Common myeloid progenitor, CD34-positive (primary cell): Measurements from ENCODE around the gene SPATA13.
"Not testable (repeated sequence)": the region's sequence is repeated elsewhere in the genome, so short reads cannot be mapped to it uniquely, and the experiment has no call there.

Experiments
- CTCF ChIA-PET: fragments of 350-600 bp; sonication (Branson Sonifier 250); formaldehyde crosslinking; loops from one replicate; lab custom pipeline; 2021; ENCODE audit warnings: antibody characterized with exemption; lab: Charles Lee
- POLR2A ChIA-PET: fragments of 350-600 bp; sonication (Branson Sonifier 250); formaldehyde crosslinking; loops from one replicate; lab custom pipeline; 2021; ENCODE audit warnings: antibody characterized with exemption; lab: Charles Lee
- DNase-seq, 3 donors: peaks; one replicate each; pipeline versions ENCODE4 v3.0.0 to v3.0.0-alpha.2; 2013
- H3K27ac ChIP-seq, 2 experiments: 1 replicate in 1 of 2; 2 replicates in 1 of 2; pipeline ENCODE4 v1.7.0; 2013; ENCODE audit warnings: inconsistent platforms in 2 of 2, low read length in 2 of 2, mild to moderate bottlenecking in 2 of 2, low read depth in 1 of 2, moderate library complexity in 1 of 2; ENCODE audit not compliant: severe bottlenecking in 2 of 2, insufficient read depth in 1 of 2, poor library complexity in 1 of 2
- H3K27me3 ChIP-seq, 5 experiments: replicated peaks in 2 of 5; 1 replicate in 3 of 5; 2 replicates in 2 of 5; pipeline versions ENCODE4 v1.6.1 to v1.7.0; 2013; ENCODE audit warnings: low read length in 4 of 5, mild to moderate bottlenecking in 2 of 5, moderate library complexity in 2 of 5, inconsistent platforms in 1 of 5; ENCODE audit not compliant: insufficient read depth in 5 of 5, control insufficient read depth in 4 of 5
- H3K36me3 ChIP-seq, 4 experiments: 1 replicate in 2 of 4; 2 replicates in 2 of 4; pipeline versions ENCODE4 v1.6.1 to v1.7.0; 2013; ENCODE audit warnings: low read length in 3 of 4, control low read depth in 1 of 4, mild to moderate bottlenecking in 1 of 4; ENCODE audit not compliant: control insufficient read depth in 4 of 4, insufficient read depth in 4 of 4
- H3K4me1 ChIP-seq, 4 experiments: 1 replicate in 3 of 4; 2 replicates in 1 of 4; pipeline versions ENCODE4 v1.6.1 to v1.7.1; 2013; ENCODE audit warnings: low read length in 3 of 4, mild to moderate bottlenecking in 3 of 4, control low read depth in 1 of 4, inconsistent platforms in 1 of 4, moderate library complexity in 1 of 4; ENCODE audit not compliant: control insufficient read depth in 4 of 4, insufficient read depth in 4 of 4; ENCODE audit errors: control extremely low read depth in 1 of 4
- H3K4me3 ChIP-seq, 7 experiments: 1 replicate in 4 of 7; 2 replicates in 3 of 7; pipeline versions ENCODE4 v1.5.1 to v1.7.0; 2013; ENCODE audit warnings: mild to moderate bottlenecking in 7 of 7, low read length in 6 of 7, moderate library complexity in 6 of 7, inconsistent platforms in 2 of 7, low read depth in 2 of 7, control low read depth in 1 of 7; ENCODE audit not compliant: insufficient read depth in 4 of 7, control insufficient read depth in 1 of 7; ENCODE audit errors: extremely low read depth in 1 of 7
- H3K9me3 ChIP-seq, 5 experiments: 1 replicate in 4 of 5; 2 replicates in 1 of 5; pipeline versions ENCODE4 v1.6.1 to v1.7.1; 2013; ENCODE audit warnings: low read length in 4 of 5, mild to moderate bottlenecking in 2 of 5, inconsistent platforms in 1 of 5, low read depth in 1 of 5, moderate library complexity in 1 of 5; ENCODE audit not compliant: control insufficient read depth in 4 of 5, insufficient read depth in 2 of 5; ENCODE audit errors: control extremely low read depth in 1 of 5
- WGBS: methylation state at CpG from one replicate; pipeline ENCODE4 v1.1.5; 2013; ENCODE audit not compliant: insufficient coverage; 5-methylcytosine and 5-hydroxymethylcytosine counted together

Gene SPATA13

DNA sequence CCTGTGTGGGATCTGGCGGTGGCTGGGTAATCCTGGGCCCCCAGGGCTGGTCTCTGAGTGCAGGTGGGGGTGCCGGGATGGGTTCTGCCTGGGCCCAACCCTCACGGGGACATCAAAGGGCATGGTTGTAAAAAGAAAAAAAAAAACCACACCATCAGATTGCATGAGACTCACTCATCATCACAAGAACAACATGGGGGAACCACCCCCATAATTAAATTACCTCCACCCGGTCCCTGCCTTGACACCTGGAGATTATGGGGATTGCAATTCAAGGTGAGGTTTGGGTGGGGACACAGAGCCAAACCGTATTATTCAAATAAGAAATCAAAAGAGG is 163.2 kb downstream of the SPATA13 start:
- peaks cover 0 to 14% (median 5%) of the 10 kb centered on the region in 5 experiments for H3K27me3 ChIP-seq
- peaks cover 0 to 2% (median 0%) of the 10 kb centered on the region in 4 experiments for H3K4me1 ChIP-seq
- ChIA-PET CTCF (no interaction called here), POLR2A (no interaction called here)
- H3K27ac ChIP-seq, result no peak overlapping the region
- WGBS, result 94% methylated on average over 3 of the region's 5 CpGs
- DNase-seq, result no peak
- H3K36me3 ChIP-seq, result no peaks in the 10 kb centered on the region
- no peak overlapping the region for H3K4me3 ChIP-seq
- no peaks in the 10 kb centered on the region for H3K9me3 ChIP-seq

DNA sequence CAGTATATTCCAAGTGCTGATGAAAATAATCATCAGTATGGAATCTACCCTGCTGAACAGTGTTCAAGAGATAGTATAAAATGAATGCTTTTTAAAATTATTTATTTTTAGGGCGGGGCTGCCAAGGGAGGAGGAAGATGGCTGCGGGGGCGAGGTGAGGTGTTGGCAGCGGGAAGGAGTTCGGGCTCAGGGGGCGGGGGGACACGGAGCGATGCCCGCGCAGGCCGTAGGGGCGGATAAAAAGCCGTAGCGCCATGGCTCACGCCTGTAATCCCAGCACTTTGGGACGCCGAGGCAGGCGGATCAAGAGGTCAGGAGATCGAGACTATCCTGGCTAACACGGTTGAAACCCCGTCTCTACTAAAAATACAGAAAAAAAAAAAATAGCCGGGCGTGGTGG is 167.1 kb downstream of the SPATA13 start:
- H3K9me3 ChIP-seq, H3K4me1 ChIP-seq, H3K27ac ChIP-seq, DNase-seq, POLR2A ChIA-PET, CTCF ChIA-PET, H3K36me3 ChIP-seq: not testable (repeated sequence)
- Histone ChIP-seq H3K27me3 (peaks cover 0 to 18% (median 5%) of the 10 kb centered on the region in 5 experiments), H3K4me3 (peak overlapping the region in 2 of 7 experiments; percentile 28 to 51)
- 72% methylated on average over 18 of the region's 23 CpGs for WGBS

DNA sequence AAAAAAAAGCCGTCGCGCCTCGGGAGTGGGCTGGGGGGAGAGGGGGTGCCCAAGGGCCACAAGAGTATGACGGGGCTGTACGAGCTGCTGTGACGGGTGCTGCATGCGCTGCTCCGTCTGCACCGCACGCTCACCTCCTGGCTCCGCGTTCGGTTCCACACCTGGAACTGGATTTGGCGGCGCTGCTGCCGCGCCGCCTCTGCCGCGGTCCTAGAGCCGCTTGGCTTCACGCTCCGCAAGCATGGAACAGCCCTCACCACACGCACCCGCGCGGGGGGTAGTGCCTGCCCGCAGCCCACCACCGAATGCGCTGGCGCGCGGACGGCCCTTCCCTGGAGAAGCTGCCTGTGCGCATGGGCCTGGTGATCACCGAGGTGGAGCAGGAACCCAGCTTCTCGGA is 167.6 kb downstream of the SPATA13 start:
- CTCF ChIA-PET, result no interaction called here

DNA sequence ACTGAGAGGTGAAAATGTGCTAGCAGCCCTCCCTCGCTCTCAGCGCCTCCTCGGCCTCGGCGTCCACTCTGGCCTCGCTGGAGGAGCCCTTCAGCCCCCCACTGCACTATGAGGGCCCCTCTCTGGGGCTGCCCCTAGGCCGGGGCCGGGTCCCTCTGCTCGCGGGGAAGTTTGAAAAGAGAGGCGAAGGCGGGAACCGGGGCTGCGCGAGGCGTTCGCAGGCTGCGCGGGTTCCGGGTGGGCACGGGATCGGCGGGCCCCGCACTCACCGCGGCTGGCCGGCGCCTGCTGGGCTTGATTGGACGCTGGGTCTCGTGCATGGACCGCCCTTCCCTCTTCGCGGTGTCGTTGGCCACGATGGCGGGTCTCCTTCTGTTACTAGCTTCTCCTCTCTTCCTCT is 178.2 kb downstream of the SPATA13 start:
- POLR2A ChIA-PET, result no interaction called here
- Histone ChIP-seq H3K4me3 (no peak overlapping the region), H3K9me3 (peaks cover 0 to 4% (median 0%) of the 10 kb centered on the region in 5 experiments), H3K27ac (no peak overlapping the region), H3K27me3 (peaks cover 0 to 16% (median 0%) of the 10 kb centered on the region in 5 experiments), H3K36me3 (no peaks in the 10 kb centered on the region), H3K4me1 (no peaks in the 10 kb centered on the region)
- WGBS, result 95% methylated on average over 32 of the region's 36 CpGs
- DNase-seq, result no peak
- CTCF ChIA-PET, result no interaction called here

More for the DNA sequence above, 167.6 kb downstream of the SPATA13 start:
- peak in 2 of 3 donors; percentile 43 for DNase-seq
- H3K27me3 ChIP-seq, result peaks cover 0 to 18% (median 5%) of the 10 kb centered on the region in 5 experiments
- no peaks in the 10 kb centered on the region for H3K9me3 ChIP-seq
- peak overlapping the region in 4 of 7 experiments; percentile 28 to 51 (median 43) for H3K4me3 ChIP-seq
- no peaks in the 10 kb centered on the region for H3K36me3 ChIP-seq
- H3K27ac ChIP-seq, result no peak overlapping the region
- POLR2A ChIA-PET, result no interaction called here
- H3K4me1 ChIP-seq, result peaks cover 0 to 2% (median 0%) of the 10 kb centered on the region in 4 experiments
- 48% methylated on average over 18 of the region's 38 CpGs for WGBS

DNA sequence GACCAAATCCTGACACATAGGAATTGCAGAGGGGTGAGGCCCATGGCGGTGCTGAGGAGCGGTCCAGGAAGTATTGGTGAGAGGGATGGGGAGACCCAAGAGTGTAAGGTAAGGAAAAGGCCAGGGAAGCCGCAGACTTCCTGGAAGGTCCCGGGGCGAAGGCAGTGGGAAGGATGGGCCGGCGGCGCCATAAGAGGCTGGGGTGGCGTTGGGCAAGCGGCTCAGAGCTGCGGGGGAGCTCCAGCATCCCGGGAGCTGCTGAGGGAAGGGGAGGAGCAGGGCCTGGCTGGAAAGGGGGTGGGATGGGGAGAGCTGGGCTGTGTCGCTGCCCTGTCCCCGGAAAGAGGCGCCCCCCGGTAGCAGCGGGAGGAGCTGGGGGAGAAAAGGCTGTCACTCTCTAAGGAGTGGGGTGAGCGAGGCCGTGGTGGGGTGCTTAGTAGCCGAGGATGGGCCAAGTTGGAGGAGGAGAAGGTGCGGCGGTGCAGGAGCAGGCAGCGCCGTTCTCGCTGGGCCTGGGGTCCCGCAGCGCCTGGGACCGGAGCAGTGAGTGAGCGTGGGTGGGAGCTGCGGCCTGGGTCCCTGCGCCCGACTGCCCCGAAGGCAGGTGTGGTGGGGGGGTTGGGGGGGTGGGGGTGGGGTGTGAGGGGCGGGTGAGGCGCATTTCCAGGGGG is 179.6 kb downstream of the SPATA13 start:
- Histone ChIP-seq H3K36me3 (no peaks in the 10 kb centered on the region), H3K9me3 (peaks cover 0 to 4% (median 0%) of the 10 kb centered on the region in 5 experiments), H3K4me1 (no peaks in the 10 kb centered on the region), H3K27ac (no peak overlapping the region), H3K27me3 (peaks cover 0 to 16% (median 0%) of the 10 kb centered on the region in 5 experiments), H3K4me3 (no peak overlapping the region)
- DNase-seq, result no peak
- ChIA-PET CTCF (no interaction called here), POLR2A (no interaction called here)
- WGBS, result 80% methylated on average over 17 of the region's 35 CpGs

DNA sequence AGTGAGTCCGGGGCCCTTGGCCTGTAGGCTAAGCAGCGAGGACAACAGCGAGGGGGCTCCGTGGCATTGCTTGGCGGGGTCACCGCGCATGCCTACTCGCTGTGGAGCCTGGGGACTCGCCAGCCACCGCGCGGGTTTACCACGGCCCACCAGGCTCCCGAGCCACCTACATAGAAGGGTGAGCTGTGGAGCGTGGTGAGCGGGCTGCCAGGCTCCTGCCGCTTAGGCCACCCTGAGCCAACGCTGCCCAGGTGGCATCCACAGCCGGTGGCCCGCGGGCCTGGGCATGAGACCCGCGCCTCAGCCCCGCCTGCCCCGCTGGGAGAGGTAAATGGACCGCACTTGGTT is 180.1 kb downstream of the SPATA13 start:
- H3K27ac ChIP-seq, result no peak overlapping the region
- POLR2A ChIA-PET, result no interaction called here
- 80% methylated on average over 26 of the region's 26 CpGs for WGBS
- no peaks in the 10 kb centered on the region for H3K4me1 ChIP-seq
- CTCF ChIA-PET, result no interaction called here
- H3K36me3 ChIP-seq, result no peaks in the 10 kb centered on the region
- no peak for DNase-seq
- H3K9me3 ChIP-seq, result peaks cover 0 to 4% (median 0%) of the 10 kb centered on the region in 5 experiments
- no peak overlapping the region for H3K4me3 ChIP-seq
- H3K27me3 ChIP-seq, result peaks cover 0 to 16% (median 0%) of the 10 kb centered on the region in 5 experiments

DNA sequence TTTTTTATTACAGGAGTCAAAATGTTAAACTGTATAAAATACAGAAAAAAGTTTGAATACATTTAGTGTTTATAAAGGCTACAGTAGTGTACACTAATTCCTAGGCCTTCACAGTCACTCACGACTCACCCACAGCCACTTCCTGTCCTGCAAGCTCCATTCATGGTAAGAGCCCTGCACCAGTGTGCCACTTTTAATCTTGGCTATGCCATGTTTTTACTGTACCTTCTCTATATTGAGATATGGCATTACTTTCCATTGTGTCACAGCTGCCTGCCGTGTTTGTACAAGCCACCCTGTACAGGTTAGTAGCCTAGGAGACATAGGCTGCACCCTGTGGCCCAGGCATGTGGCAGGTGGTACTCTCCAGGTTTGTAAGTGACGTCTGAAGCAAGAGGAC is 180.9 kb downstream of the SPATA13 start:
- ChIA-PET CTCF (interaction anchor here (1.1 kb wide), 1 partner anchor 26 kb away, joined by 3 read pairs; no protein-coding TSS in a partner anchor), POLR2A (no interaction called here)
- no peak overlapping the region for H3K4me3 ChIP-seq
- H3K27ac ChIP-seq, result no peak overlapping the region
- H3K27me3 ChIP-seq, result peaks cover 0 to 16% (median 0%) of the 10 kb centered on the region in 5 experiments
- no peaks in the 10 kb centered on the region for H3K4me1 ChIP-seq
- no peaks in the 10 kb centered on the region for H3K36me3 ChIP-seq
- 63% methylated on average over 2 of the region's 3 CpGs for WGBS
- peak in 1 of 3 donors; percentile 6 for DNase-seq
- peaks cover 0 to 4% (median 0%) of the 10 kb centered on the region in 5 experiments for H3K9me3 ChIP-seq
